ENCODE measurements around the gene SAP30L.

- TF ChIP-seq POLR2A (IDR thresholded peaks at IDR 0.05; ENCODE audit: low read depth, low read length) (no peak), POLR2AphosphoS5 (IDR thresholded peaks at IDR 0.05; ENCODE audit: low read depth, low read length) (no peak)
Measured at GRCh38 chr5:154397652-154398406, 48.0 kb upstream of the SAP30L start.

All from GM12891 (cell line).